Hematopoietic multipotent progenitor cell treated with erythropoietin and hydrocortisone succinate and interleukin-3 and kit ligand, for 8 days (in vitro differentiated cells): ENCODE measurements around the gene E4F1.
"Not testable (repeated sequence)": the region's sequence is repeated elsewhere in the genome, so short reads cannot be mapped to it uniquely, and the experiment has no call there.

Experiments
- DNase-seq: peaks from one replicate; pipeline ENCODE4 v3.0.0-alpha.2; 2015

The E4F1 gene

DNA sequence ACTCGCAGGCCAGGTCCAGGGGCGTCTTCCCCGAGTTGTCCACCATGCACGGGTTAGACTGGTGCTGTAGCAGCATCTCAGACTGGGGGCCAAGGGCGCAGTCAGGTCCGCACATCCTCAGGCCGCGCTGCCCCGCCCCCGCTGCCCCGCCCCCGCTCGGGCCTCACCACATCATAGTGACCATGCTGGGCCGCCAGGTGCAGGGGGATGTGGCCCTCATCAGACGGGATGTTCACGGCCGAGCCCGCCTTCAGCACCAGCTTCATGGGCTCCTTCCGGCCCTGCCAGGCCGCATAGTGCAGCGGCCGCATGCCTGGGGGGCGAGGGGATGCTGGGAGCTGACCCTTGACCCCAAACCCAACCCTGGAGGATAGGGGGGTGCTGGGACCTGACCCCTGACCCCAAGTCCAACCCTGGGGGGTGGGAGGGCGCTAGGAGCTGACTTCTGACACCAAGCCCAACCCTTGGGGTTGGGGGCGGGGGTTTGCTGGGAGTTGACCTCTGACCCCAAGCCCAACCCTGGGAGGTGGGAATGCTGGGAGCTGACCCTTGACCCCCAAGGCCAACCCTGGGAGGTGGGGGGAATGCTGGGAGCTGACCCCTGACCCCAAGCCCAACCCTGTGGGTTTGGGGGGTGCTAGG lies 34.0 kb upstream of the E4F1 start:
- DNase-seq, result no peak

- no peak for DNase-seq
These were observed 33.3 kb upstream of the E4F1 start for GRCh38 chr16:2190002-2190658.

- no peak for DNase-seq
These were observed 32.5 kb upstream of the E4F1 start for GRCh38 chr16:2190659-2191445.

DNA sequence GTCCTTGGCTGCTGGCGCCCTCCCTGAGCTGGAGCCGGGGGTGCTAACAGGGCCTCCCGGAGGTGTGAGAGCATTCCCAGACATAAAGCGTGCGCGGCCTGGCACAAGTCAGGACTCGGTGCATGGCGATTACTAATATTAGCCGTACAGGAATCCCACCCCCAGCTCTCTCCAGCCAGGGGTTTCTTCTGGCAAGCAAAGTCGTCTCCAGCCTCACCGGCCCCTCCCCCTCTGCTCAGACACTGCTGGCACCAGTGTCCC lies 32.0 kb upstream of the E4F1 start:
- DNase-seq, result no peak

DNA sequence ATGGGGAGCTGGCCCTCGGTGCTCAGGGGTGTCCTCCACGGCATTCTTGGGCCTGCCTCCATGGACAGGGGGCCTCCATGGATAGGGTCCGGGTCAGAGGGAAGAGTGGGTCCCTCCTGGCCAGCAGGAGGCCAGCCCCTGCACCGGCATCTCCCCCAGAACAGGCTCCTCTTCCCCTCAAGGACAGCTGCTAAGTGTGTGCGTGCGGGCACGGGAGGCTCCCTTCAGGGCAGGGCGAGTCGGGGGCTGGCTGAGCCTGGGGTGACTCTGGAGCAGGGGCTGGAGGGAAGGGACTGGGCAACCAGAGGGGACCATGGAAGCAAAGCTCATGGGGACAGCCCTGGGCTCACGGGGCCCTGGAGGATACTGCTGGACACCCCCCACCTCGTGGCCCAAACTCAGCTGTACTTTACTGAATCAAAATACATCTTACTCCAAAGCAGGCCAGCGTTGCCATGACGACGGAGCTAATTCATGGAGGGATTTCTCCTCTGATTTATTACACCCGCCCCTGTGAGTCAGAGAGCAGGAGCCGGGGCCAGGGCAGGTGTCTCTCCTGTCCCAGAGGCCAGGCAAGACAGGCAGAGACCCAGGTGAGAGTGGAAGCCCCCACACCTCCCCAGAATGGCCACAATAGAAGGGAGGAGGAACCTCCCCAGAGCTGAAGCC lies 29.1 kb upstream of the E4F1 start:
- DNase-seq, result peak; percentile 47

GRCh38 chr16:2194852-2195321 lies 28.5 kb upstream of the E4F1 start:
- peak; percentile 69 for DNase-seq

GRCh38 chr16:2195322-2196161 lies 27.8 kb upstream of the E4F1 start:
- no peak for DNase-seq

DNA sequence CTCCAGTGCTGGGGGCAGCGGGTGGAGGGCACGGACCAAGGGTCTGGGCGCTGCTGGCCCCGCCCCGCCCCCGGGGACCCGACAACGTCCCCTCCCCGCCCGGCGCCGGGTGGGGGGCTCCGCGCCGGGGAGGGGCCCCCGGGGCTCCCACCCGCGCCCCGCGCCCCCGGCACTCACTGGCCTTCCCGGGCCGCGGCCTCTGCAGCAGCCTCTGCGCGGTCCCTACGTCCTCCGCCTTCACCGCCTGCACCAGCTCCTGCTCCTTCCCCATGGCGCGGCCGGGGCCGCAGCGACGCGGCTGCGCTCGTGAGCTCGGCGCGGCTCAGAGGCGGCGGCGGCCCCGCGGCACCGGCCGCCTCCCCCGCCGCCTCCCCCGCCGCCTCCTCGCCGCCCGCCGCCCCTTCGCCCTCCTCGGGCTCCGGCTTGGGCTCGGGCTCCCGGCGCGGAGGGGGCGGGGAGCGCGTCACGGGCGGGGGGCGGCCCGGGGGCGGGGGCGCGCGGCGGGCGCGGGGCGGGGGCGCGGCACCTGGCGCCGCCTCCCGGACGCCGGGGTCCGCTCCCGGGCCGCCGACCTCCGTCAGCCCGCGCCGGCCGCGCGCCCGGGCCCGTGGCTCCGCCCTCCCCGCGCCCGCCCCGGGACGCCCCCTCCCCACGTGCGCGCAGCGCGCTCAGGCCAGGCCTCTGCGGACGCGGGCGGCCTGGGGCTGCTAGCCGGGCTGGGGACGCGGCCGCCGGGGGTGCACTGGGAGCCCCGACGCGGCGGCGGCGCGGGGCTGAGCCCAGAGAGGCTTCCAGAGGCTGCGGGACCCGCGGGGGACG lies 27.0 kb upstream of the E4F1 start, which contains the start of gene CASKIN1:
CASKIN1 (minus strand) TSS at position 444 of the 819 bp plus-strand sequence; CDS start at position 271, 173 bp downstream.
- no peak for DNase-seq

DNA sequence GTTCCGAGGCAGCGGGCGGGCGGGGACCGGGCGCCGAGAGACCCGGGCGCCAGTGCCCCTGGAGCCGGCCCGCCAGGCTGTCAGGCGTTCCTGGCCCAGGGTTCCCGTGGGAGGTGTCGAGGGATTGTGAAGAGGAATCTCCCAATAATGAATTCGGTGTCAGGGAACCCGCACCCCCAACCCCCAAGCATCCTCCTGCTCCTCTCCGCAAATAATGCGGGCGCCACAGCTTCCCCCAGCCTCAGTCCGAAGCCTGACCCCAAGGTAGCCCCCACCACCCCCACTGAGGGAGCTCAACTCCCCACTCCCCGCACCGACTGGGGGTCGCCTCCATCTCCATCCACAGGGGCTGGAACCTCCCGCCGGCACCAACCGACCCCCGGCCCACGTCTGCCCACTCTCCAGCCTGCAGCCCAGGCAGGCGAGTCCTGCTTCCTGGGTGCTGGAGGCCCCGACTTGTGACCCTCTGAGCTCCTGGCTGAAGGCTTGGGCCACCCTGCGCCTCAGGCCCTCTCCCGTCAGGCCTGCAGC lies 26.3 kb upstream of the E4F1 start:
- no peak for DNase-seq

- DNase-seq, result no peak
These were observed 25.6 kb upstream of the E4F1 start for GRCh38 chr16:2197765-2198164.

- no peak for DNase-seq
These were observed 25.1 kb upstream of the E4F1 start for GRCh38 chr16:2198283-2198682.

- no peak for DNase-seq
These were observed 24.3 kb upstream of the E4F1 start for GRCh38 chr16:2199095-2199494.

DNA sequence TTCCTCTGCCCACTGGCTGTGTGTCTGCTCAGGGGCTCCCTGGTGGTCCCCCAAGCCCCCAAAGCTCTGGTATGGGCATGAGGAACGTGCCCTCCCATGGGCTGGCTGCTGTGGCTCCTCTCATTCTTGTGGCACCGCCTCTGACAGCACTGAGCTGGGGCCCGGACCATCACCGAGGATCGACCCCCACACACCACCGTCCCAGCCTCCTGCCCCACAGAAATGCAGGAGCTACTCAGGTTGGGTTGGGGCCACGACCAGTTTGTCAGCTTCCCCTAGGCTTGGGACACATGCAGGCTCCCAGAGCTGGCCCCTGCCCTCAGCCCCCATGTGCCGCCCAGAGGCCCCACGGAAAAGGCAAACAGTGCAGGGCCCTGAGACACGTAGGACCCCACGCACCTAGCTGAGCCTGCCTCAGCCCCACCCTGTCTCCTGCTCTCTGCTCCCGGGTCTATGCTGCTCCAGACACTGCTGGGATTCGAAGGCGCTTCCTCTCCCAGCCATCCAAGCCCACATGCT lies 23.7 kb upstream of the E4F1 start:
- no peak for DNase-seq

DNA sequence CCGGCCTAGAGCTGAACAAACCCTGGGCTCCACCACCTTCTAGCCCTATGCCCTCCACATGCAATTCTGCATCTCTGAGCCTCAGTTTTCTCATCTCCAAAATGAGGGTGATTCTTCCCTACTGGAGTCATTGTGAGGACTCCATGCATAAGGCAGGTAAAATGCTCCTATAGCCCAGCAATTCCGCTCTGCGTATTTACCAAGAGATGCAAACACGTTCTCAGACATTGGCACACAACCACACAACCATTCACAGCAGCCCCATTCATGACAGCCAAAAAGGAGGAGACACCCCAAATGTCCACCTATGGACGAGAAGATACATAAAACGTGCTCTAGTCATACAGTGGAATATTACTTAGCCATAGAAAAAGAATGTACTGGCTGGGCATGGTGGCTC lies 23.1 kb upstream of the E4F1 start:
- DNase-seq, result no peak

DNA sequence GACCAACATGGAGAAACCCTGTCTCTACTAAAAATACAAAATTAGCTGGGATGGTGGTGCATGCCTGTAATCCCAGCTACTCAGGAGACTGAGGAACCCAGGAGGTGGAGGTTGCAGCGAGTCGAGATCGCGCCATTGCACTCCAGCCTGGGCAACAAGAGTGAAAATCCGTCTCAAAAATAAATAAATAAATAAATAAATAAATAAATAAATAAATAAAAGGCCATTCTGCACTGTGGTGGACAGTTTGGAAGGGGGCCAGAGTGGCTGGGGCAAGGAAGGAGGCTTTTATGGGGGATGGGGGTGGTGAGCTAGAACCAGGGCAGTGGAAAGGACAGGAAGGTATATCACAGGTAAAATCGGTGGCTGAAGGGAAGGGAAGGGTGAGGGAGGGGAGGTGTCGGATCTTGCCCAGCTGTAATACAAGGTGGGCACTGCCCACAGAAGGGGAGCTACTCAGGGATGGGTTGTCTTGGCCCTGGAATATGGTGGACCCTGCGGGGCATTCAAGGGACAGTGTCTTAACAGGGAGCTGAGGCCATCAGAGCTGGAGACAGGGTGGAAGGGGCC lies 20.2 kb upstream of the E4F1 start:
- DNase-seq, result not testable (repeated sequence)

DNA sequence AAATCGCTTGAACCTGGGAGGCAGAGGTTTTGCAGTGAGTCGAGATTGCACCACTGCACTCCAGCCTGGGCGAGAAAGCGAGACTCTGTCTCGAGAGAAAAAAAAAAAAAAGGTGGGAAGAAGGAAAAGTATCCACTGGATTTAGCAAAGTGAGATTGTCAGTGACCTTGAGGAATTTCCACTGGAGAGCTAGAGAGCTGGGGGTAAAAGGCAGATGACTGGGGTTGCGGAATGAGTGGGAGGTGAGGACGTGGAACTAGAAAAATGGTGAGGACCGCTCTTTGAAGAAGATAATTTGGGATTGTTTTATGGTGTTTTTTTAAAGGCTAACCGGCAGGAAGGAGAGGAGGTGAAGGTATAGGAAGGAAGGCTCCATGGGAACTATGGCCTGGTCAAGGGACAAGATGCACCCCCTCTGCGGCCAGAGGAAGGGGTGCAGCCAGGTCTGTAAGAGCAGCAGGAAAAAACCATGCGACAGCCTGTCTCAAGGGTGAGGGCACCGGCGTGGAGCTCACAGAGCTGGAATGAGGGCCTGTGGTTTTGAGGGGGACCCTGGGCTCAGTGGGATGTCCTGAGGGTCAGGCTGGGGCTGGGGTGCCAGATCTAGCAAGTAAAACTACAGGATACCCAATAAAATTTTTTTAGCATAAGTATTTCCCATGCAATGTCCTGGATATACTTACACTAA lies 18.8 kb upstream of the E4F1 start:
- no peak for DNase-seq

DNA sequence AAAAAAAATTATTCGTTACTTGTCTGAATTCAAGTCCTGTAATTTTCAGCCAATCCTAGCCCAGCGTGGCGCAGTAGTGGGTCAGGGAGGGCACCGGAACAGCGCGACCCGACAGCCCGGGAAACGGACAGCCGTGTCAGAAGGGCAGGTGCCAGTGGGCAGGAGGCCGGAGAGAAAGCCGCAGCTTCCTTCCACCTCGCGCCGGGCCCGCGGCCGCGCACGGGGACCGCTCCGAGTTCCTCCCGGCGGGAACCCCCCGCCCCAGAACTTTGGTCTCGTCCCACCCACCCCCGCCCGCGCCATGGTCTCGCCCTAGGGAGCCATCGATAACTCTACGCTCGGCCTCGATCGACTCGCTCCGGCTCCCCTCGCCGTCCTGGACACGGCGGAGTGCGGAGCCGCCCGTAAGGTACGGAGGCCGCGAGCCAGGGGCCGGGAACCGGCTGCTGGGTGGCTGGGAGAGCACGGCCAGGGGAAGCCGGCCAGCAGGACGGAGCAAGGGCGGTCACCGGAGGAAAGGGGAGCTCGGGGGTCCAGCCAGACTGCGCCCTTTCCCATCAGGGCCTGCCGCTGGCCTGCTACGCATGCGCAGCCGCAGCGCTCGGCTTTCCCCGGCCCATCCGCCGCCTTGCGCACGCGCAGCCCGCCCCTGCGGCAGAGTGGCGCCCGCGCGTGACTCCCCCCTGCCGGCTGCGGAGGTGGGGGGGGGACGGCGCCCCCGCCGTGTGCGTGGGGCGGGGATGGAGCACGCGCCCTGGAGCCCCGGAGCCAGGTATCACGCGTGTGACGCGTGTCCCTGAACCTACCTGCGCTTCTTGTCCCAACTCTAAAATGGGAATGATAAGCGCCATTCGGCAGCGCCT lies 18.1 kb upstream of the E4F1 start, which contains the start of gene MLST8:
MLST8 (plus strand) TSS at position 351 of the 863 bp plus-strand sequence. CDS start 632 bp downstream, outside the sequence.
- DNase-seq, result peak; percentile 87

GRCh38 chr16:2205967-2206313 lies 17.5 kb upstream of the E4F1 start:
- no peak for DNase-seq

- no peak for DNase-seq
These were observed 17.0 kb upstream of the E4F1 start for GRCh38 chr16:2206420-2206779.
